Thymus (tissue), 11 donors: ENCODE data around the gene EXOC6B. TPM values are rescaled to one million over a fixed set of nuclear protein-coding genes. Genes with fewer than 3 reads are reported as not detected.

Experiments used
- DNase-seq, 9 donors: peaks; one replicate each; pipeline ENCODE4 v3.0.0-alpha.2; 2013; ENCODE audit warnings: low spot score in 9 of 9, low read depth in 6 of 9, missing footprints in 1 of 9
- H3K27ac ChIP-seq, 2 donors: one replicate each; pipeline ENCODE4 v1.5.1; 2013; ENCODE audit warnings: control low read depth in 1 of 2, low read depth in 1 of 2, low read length in 1 of 2, mild to moderate bottlenecking in 1 of 2, moderate library complexity in 1 of 2
- H3K27me3 ChIP-seq, 2 donors: one replicate each; pipeline ENCODE4 v1.5.1; 2013; ENCODE audit warnings: low read length in 1 of 2; ENCODE audit not compliant: control insufficient read depth in 2 of 2, insufficient read depth in 1 of 2
- H3K36me3 ChIP-seq, 2 donors: one replicate each; pipeline ENCODE4 v1.5.1; 2013; ENCODE audit warnings: low read length in 1 of 2, mild to moderate bottlenecking in 1 of 2, moderate library complexity in 1 of 2; ENCODE audit not compliant: control insufficient read depth in 2 of 2, insufficient read depth in 2 of 2
- H3K4me1 ChIP-seq, 2 donors: one replicate each; pipeline ENCODE4 v1.5.1; 2013; ENCODE audit warnings: low read length in 2 of 2; ENCODE audit not compliant: control insufficient read depth in 2 of 2, insufficient read depth in 2 of 2
- H3K4me3 ChIP-seq, 2 donors: one replicate each; pipeline ENCODE4 v1.5.1; 2013; ENCODE audit warnings: low read length in 2 of 2, control low read depth in 1 of 2, mild to moderate bottlenecking in 1 of 2
- H3K9me3 ChIP-seq, 2 donors: one replicate each; pipeline ENCODE4 v1.5.1; 2013; ENCODE audit warnings: low read length in 1 of 2, mild to moderate bottlenecking in 1 of 2; ENCODE audit not compliant: control insufficient read depth in 2 of 2, insufficient read depth in 1 of 2
- WGBS: extraction: QIAGEN DNeasy Blood & Tissue Kit; methylation state at CpG from one replicate; pipeline ENCODE4 v1.1.7; 2013; 5-methylcytosine and 5-hydroxymethylcytosine counted together
- polyA plus RNA-seq: library from polyadenylated mRNA; stranded (reverse); fragments of 200-250 nt; gene quantifications from one replicate; pipeline ENCODE4 v1.2.3, GENCODE V29; 2013
- total RNA-seq: library from RNA; stranded (reverse); fragments of 120-200 nt; gene quantifications from one replicate; pipeline ENCODE4 v1.2.4, GENCODE V29; 2013
- donor health status: healthy.

Gene EXOC6B
- total and polyA plus RNA-seq, 2 donors = 5.0 to 6.2 TPM

DNA sequence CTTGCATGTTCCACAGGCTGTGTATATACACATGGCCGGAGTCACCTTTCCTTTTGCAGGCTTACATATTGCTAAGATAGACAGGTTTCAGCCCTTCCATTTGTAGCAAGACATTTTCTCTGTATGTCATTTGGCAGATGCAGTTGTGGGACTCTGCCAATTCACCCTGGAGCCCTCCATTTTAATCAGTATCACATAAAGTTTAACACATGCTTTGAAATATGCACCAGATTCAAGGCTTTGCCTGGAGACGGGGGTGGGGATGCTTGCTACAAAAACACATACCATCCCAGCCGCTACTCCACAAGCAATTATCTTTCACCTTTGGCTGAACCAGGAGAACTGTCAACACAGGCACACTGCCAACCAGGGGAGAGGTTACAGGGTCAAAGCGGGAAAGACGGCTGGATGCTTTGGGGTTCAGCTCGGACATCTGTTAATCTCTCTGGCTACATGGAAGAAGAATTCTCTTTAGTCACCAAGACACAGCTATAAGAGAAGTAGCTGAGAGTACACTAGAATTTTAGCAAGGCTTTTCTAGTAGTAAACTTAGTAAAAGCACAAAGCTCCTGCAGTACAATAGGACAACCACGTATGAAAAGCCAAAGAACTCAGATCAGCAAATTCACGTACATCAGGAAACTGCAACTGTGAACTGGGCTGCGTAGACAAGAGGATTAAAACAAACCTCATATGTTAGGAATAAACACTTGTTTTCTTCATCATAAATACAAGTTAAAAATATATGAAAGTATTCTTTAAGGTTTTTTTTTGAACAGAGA, 130.9 kb downstream of the EXOC6B start:
- Histone ChIP-seq H3K4me3 (no peak overlapping the region), H3K36me3 (no peaks in the 10 kb centered on the region), H3K27me3 (no peaks in the 10 kb centered on the region), H3K4me1 (no peaks in the 10 kb centered on the region), H3K27ac (no peak overlapping the region), H3K9me3 (no peaks in the 10 kb centered on the region)
- no peak for DNase-seq
- WGBS = 95% methylated on average over 9 of the region's 9 CpGs

DNA sequence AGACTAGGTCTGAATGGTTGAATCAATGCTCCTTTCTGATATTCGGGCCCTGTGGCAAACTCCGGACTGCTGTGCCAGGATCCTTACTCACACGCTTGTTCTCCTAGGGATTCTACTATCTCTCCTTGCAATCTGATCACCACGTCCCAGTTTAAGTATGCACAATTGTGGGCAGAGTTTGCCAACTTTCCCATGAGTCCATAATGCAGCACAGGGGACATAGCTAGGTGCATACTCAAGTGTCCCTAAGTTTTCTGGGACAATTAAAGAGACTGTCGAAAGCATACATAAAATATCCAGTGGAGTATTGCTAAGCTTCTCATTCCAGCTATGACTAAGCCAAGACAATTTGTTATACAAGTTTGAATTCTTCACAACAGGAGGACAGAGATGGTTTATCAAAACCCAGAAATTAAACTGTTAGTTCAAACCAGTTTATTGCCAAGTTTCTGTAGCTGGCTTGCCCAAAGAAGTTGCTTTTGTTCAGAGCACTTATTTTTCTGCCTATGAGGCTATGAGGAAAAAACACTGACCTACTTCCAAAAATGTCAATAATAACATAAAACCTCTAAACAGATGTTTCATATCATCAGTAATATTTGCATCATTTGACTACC, 136.1 kb downstream of the EXOC6B start:
- no peak overlapping the region for H3K4me3 ChIP-seq

DNA sequence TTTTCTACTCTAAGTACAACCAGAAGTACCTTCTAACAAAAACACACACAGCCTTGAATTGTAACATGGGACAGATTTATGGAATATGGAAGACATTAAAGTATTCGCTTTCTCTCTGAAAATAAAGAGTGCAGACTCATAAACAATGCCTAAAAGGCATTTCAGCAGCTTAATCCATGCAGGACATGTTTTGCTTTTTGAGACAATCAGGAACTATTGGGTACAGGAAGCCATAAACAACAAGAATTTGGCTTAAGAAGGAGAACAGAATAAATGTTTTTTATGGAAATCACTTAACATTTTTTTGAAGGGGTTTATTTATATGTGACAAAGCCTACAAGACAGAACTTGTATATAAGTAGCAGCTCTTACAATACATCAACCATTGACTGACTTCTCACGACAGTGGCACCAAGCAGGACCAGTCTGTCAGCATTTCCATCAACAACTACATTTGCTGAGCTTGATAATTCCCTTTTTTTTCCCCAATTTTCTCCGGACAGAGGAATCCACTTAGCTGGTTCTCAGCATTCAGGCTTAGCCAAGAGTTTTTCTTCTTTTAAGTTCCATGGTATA, 140.1 kb downstream of the EXOC6B start:
- H3K9me3 ChIP-seq = no peaks in the 10 kb centered on the region
- no peaks in the 10 kb centered on the region for H3K4me1 ChIP-seq
- H3K36me3 ChIP-seq = no peaks in the 10 kb centered on the region
- DNase-seq = no peak
- no peaks in the 10 kb centered on the region for H3K27me3 ChIP-seq
- H3K27ac ChIP-seq = no peak overlapping the region
- 93% methylated on average over 3 of the region's 3 CpGs for WGBS
- H3K4me3 ChIP-seq = no peak overlapping the region

More for the DNA sequence above, 136.1 kb downstream of the EXOC6B start:
- no peaks in the 10 kb centered on the region for H3K27me3 ChIP-seq
- H3K9me3 ChIP-seq = no peaks in the 10 kb centered on the region
- WGBS = 94% methylated on average over 5 of the region's 5 CpGs
- DNase-seq = no peak
- no peaks in the 10 kb centered on the region for H3K36me3 ChIP-seq
- no peak overlapping the region for H3K27ac ChIP-seq
- no peaks in the 10 kb centered on the region for H3K4me1 ChIP-seq

DNA sequence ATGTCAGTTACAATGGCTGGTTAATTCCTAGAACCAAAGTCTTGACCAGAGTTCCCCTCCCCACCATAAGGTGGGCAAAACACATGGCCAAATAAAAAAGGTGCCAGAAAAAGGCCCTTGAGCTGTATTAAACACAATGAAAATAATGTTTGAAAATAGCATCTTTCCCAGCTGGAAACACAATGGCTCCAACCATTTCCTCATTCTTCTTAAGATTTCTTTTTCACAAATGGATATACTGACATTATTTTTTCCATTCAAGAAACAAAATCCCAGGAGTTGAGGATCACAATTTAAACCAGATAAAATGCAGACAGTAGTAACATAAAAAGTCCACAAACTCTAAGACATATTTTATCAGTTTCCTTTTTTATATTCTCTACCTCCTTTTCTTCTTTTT, 143.8 kb downstream of the EXOC6B start:
- Histone ChIP-seq H3K9me3 (no peaks in the 10 kb centered on the region), H3K27me3 (no peaks in the 10 kb centered on the region), H3K27ac (no peak overlapping the region), H3K4me3 (no peak overlapping the region), H3K4me1 (no peaks in the 10 kb centered on the region), H3K36me3 (no peaks in the 10 kb centered on the region)
- no peak for DNase-seq

GRCh38 chr2:72681016-72681995, 144.5 kb downstream of the EXOC6B start:
- Histone ChIP-seq H3K4me1 (no peaks in the 10 kb centered on the region), H3K27me3 (no peaks in the 10 kb centered on the region), H3K27ac (no peak overlapping the region), H3K36me3 (no peaks in the 10 kb centered on the region), H3K9me3 (no peaks in the 10 kb centered on the region), H3K4me3 (no peak overlapping the region)
- DNase-seq = no peak
- WGBS = 91% methylated on average over 3 of the region's 3 CpGs

- no peak overlapping the region for H3K4me3 ChIP-seq
- H3K4me1 ChIP-seq = no peaks in the 10 kb centered on the region
- DNase-seq = no peak
- H3K9me3 ChIP-seq = no peaks in the 10 kb centered on the region
- no peaks in the 10 kb centered on the region for H3K36me3 ChIP-seq
- H3K27me3 ChIP-seq = no peaks in the 10 kb centered on the region
- 98% methylated on average over 2 of the region's 2 CpGs for WGBS
- no peak overlapping the region for H3K27ac ChIP-seq
These were observed 147.8 kb downstream of the EXOC6B start for GRCh38 chr2:72678024-72678423.

DNA sequence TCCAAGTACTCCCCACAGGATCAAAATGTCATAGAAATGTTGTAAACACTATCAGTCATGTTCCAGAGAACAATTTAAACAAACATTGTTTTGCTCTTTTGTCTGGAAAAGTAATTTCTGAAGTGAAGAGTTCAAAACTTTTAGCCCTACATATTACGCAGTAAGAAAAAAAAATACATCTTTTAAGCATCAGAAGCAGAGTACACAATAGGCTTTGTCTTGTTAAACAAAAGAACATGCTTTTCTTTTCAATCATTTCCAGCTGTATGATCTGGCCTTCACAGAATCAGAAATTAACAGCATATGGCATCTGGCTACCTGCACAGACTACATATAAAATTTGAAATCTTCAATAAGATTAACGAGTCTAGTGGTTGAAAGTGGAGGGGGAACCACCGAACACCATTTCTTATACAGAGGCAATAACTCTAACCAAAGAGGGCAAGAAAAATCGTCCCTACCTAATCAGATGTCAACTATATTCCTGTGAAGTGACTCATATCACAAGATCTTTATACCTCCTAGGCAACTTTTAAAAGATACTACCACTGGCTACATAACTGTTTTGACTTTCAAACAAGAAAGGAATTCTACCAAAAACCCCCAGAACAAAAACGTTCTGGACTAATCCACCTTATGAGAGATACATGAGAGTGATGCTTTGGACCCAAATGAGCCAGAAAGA, 149.3 kb downstream of the EXOC6B start:
- no peaks in the 10 kb centered on the region for H3K36me3 ChIP-seq
- no peak for DNase-seq
- H3K9me3 ChIP-seq = no peaks in the 10 kb centered on the region
- H3K4me3 ChIP-seq = no peak overlapping the region
- whole genome bisulfite sequencing = 94% methylated on average over 5 of the region's 5 CpGs
- H3K27me3 ChIP-seq = no peaks in the 10 kb centered on the region
- H3K4me1 ChIP-seq = no peaks in the 10 kb centered on the region
- no peak overlapping the region for H3K27ac ChIP-seq

DNA sequence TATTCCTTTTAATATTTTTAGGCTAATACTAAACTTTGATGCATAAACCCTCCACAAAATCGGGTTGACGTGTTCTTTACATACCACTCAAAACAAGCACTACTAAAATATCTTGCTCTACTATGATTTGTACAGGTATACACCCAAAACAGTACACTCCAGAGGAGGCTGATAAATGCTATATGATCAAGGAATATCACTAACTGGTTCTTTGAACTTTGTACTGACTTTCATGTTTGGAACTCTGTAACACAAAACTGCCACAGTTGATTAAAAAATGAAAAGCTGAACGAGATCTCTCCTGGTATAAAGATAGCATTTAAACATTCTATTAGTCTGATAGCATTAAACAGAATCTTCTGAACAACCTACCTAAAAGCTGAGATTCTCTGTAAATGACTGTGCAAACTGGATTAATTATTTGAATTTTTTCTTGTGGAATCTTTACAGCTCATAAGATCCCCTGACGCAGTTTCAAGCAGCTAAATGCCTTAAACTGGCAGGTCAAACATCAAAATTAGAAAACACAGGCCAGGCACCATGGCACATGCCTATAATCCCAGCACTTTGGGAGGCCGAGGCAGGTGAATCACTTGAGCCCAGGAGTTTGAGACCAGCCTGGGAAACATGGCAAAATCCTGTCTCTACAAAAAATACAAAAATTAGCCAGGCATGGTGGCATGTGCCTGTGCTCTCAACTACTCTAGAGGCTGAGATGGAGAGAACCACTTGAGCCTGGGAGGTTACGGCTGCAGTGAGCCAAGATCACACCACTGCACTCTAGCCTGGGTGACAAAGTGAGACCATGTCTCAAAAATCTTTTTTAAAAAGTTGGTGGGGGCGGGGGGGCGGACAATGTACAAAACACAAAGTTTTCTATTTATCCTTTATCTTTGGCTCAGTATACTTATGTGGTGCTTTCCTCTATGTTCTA, 150.6 kb downstream of the EXOC6B start:
- H3K4me3 ChIP-seq = no peak overlapping the region
- no peaks in the 10 kb centered on the region for H3K36me3 ChIP-seq
- H3K27me3 ChIP-seq = no peaks in the 10 kb centered on the region
- H3K27ac ChIP-seq = no peak overlapping the region
- DNase-seq = no peak
- H3K9me3 ChIP-seq = no peaks in the 10 kb centered on the region
- H3K4me1 ChIP-seq = no peaks in the 10 kb centered on the region
- 95% methylated on average over 8 of the region's 8 CpGs for WGBS
